Sigmoid colon (tissue), 4 donors: Measurements from ENCODE around the gene RNF123.
"Not testable (repeated sequence)": the region's sequence is repeated elsewhere in the genome, so short reads cannot be mapped to it uniquely, and the experiment has no call there.

Experiments used
- CTCF ChIP-seq, 4 experiments: fragments of 450-650 bp in 3 of 4; fragments of 200-600 bp in 1 of 4; IDR thresholded peaks; one replicate each; pipeline ENCODE4 v1.5.1; 2016 to 2019; ENCODE audit warnings: antibody characterized with exemption in 4 of 4, mild to moderate bottlenecking in 3 of 4, moderate library complexity in 2 of 4
- POLR2A ChIP-seq, 2 donors: fragments of 450-650 bp; IDR thresholded peaks; one replicate each; pipeline ENCODE4 v1.6.1; 2016; ENCODE audit warnings: antibody characterized with exemption in 2 of 2, mild to moderate bottlenecking in 2 of 2, moderate library complexity in 2 of 2
- POLR2AphosphoS5 ChIP-seq, 4 donors: sonication (generic); formaldehyde crosslinking; IDR thresholded peaks; one replicate each; pipeline ENCODE4 v1.6.1; 2017; ENCODE audit warnings: antibody characterized with exemption in 4 of 4

- not testable (repeated sequence) for TF ChIP-seq CTCF, POLR2A, POLR2AphosphoS5 (IDR thresholded peaks at IDR 0.05)
Measured at GRCh38 chr3:49695350-49696015, 6.1 kb downstream of the RNF123 start.
